HG02981 (cell line): ENCODE measurements around the gene CFAP100.

Source experiments
- ATAC-seq: cut with Tn5 transposase; IDR thresholded peaks from one replicate; pipeline ENCODE4 v1.9.1; 2021; ENCODE audit warnings: mild to moderate bottlenecking, moderate library complexity; ENCODE audit not compliant: unreplicated experiment

The CFAP100 gene

DNA sequence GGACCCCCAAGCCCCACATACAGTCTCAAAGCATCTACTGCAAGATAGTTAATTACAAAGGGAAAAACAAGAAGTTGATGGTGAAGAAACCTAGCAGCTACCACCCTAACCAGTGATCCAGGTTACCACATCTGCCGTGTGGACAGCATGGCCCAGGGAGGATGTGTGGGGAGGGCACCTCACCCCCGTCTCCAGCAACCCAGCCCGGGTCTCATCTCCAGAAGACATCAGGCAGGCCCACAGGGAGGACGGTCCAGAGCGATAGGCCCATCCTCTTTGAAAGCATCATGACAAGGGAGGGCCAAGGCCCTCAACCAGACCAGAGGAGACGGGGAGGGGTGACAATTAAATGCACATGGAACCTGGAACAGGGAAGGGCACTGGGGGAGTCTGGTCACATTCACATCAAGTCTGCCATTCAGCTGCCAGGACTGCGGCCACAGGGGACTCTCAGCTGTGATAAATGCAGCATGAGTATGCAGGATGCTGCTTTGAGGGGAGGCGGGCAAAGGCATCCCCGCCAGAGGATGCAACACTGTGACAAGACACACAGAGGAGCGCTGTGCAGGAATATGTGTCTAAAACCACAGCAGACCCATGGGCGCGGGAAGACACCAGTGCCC is 62.2 kb downstream of the CFAP100 start:
- ATAC-seq = no peak

DNA sequence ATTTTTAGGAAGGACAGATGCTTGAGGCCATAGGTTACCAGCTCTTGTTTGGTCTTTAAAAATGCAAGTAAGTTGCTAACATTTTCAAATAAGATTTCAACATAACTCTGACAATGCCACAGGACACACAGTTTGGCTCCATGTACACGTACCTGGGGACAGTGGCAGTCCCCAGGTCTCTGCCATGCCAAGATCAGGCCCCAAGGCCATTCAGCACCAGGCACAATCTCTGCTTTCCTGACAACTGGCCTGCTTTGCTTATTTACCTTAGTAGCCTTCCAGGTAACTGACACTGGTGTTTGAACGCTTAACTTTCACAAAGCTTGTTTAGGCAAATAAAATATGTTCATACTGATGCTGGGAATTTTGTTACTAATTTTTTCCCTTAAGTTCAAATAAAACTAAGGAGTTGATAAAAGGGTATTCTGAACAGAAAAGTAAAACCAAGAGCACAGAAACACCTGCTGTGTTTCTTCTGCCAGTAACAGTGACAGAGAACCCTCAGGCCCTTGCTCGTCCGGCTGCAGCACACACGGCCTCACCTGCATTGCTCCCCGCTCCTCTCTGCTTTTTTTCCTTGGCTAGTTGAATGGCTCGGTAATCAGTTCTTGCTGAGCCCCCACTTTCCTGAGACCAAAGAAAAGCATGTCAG is 64.5 kb downstream of the CFAP100 start:
- ATAC-seq = no peak

DNA sequence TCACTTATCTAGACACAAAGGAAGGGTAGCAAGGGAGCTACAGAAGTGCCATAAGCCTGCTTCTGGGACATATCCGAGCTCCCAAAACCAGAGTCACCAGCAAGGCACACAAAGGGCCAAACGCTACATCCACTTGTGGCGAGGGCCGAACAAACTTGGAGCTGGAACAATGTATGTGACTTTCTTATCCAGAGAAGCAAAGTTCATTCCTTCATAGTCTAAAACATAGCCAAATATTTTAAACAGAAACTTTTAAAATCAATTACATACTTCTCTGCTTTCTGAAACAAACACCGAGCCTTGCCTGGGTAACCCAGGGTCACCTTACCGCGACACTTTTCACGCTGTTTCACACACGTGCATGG is 65.0 kb downstream of the CFAP100 start:
- no peak for ATAC-seq

DNA sequence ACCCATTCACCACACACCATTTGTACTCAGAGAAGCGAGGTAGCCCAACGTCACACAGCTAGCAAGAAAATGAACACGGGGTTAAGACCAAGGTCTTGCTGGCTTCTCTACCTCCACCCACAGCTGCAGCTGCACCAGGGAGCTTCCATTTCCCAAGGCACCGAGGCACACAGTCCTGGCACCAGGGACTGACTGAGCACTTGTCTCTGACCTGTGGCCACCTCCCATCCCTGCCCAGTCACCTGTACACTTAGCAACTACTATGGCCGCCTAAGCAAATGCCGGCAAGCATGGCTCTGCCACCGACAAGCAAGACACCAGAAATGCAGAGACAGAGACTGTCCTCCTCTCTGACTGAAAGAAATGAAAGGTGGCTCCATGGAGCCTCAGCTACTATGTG is 65.7 kb downstream of the CFAP100 start:
- no peak for ATAC-seq

DNA sequence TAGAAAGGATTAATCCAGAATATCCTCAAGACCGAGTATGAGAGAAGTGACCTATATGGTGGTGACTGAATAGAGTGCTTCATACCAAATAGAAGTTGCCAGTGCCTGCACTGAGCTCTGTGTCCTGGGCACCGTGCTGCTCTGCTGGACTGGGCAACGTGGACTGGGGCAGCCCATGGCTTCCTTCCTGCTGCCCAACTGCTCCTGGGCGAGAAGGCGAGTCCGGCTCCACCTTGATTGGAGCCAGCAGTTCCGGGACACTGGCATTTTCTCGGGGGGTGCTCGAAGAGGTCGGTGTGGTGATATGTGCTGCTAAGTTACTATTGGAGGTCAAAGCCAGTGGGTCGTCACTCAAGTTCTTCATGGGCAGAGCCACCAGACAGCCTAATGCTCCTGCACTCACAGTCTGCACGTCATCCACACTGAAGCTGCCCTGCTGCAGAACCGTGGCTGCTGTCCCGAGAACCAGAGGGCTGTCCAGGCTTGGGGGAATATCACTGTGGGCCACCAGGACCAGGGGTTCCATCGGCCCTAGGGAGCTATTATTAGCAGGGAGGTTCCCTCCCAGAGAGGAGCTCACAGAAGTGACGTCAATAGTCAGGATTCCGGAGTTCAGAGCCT is 66.9 kb downstream of the CFAP100 start:
- no peak for ATAC-seq

DNA sequence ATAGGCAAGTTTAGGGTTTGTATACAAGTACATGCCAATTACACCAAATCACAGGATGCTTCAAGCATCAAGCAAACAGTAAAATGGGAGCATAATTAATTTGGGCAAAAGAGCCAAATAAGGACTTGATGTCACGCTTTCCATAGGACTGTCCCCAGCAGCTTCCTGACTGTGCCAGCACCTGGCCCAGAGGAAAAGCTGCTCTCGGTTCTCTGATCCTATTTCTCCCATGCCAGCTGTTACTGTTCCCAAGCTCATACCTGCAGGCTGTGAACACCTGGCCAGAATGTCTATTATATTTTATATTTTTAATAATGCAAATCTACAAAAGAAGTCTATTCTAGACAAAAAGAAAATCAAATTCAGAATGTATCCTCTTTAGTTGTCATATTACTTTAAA is 68.8 kb downstream of the CFAP100 start:
- ATAC-seq = no peak

DNA sequence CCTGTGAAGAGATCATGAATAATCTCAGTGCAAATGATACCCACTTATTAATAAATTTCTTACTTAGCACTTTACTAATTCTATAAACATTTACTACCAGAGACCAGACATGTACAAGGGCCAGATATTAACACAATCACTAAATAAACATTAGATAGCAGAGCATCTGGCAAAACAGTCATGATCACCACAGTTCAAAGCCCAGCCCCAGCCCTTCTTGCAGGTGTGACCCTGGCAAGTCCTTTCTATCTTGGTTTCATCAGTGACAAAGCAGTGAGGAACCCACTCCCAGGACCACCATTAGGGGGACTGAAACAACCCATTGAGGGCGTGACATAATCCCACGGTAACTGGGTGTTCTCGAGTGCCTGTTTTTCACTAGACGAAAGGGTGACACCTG is 69.4 kb downstream of the CFAP100 start:
- ATAC-seq = no peak

DNA sequence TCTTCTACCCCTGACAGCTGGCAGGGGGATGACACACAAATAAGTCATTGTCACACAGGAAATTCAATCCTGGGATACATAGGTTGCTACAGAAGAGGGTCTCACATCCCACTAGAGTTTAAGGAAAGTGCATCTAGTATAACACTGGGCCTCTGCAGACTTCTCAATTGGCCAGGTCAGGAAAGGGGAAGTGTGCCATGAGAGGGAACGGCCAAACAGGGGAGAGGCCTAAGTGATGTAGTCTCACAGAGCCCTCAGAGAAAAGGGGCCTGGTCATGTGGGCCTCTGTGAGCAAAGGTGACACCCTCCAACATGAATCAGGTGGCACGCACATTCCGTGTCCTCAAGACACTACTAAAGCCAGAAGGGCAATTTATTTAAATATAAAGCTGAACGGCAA is 69.8 kb downstream of the CFAP100 start:
- no peak for ATAC-seq

DNA sequence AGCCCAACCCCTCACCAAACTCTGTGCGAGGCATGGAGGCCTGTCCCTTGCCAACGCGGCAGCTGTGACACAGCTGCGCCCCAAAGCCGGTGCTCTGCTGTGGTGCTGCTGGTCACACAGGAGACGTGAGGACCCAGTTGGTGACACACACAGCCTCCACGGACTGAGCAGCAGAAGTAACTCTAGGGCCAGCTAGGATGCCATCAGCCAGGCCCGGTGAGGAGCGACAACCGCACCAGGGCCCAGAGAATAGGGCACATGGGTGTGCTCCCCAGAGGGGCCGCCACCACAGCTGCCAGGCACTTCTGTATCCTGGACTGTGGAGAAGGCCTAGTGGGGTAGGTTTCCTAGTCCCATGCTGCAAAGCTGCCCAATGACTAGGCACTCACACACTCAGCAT is 70.3 kb downstream of the CFAP100 start:
- no peak for ATAC-seq

DNA sequence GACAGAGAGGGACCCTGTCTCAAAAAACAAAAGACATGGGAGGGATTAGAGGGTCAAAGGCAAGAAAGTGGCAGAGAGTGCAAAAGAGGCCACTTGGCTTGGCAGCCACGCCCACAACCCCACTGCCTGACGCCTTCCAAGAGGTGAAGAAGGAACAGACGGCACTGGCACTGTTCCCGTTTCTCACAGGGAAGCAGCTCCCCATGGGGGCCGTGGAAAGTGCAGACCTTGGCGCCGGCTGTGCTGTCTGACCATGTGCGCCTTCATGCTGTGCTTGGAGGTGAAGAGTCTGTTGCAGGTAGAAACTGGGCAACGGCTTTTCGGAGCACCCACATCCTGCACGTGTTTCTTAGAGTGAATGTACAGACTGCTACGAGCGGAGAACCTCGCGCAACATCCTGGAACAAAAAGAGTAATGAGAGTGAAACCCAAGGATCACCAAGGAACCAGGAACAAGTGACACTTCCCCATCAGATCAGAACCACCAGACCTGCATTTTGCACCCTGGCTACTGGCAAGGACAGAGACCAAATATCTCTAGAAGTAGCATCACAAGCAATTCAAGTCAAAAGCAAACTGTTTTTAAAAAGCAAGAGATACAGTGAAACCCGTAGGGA is 71.3 kb downstream of the CFAP100 start:
- no peak for ATAC-seq

DNA sequence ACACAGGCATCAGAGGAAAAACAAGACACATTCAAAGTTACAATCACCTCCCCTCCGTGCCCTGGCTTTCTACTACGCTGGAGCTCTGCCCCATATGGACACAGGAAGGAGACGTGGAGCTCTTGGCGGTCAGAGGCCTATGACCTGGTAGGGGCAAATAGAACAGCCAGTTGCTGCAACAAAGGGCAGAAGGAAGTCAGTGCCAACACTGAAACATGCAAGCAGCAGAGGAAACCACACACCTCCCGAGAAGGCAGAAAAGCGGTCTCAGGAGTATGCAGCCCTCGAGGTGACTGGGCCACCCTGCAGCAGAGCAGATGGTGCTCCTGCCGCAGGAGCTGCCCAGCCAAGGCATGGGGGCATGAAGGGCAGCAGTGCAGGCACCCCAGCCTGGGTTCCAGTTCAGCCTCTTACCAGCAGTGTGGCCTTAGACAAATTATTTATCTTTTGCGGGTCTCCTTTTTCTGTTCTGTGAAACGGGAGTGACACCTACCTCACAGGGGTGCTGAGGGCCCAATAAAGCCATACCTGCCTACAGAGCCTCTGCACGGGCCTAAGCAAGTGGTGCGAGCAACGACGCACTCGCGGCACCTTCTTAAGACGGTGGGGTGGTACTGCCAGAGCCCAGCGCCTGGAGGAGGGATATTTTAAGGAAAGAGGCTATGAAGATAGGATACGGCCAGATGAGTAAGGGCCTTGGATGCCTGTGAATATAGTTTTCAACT is 72.3 kb downstream of the CFAP100 start:
- ATAC-seq = no peak

DNA sequence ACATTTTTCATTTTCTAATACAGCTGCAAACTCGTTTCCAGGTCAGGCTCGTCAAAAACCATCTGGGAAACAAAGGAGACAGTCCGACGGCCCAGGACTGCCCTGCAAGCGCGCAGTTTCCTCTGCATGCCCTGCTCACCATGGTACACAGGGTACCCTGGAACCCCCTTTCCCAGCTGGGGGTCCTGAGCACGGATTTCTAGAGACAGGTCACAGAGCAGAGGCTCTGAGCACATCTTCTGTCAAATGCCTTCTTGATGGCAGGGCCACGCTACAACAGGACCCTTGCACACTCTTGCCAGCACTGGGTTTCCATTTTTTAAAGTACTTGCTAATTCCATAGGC is 72.9 kb downstream of the CFAP100 start:
- ATAC-seq = no peak

DNA sequence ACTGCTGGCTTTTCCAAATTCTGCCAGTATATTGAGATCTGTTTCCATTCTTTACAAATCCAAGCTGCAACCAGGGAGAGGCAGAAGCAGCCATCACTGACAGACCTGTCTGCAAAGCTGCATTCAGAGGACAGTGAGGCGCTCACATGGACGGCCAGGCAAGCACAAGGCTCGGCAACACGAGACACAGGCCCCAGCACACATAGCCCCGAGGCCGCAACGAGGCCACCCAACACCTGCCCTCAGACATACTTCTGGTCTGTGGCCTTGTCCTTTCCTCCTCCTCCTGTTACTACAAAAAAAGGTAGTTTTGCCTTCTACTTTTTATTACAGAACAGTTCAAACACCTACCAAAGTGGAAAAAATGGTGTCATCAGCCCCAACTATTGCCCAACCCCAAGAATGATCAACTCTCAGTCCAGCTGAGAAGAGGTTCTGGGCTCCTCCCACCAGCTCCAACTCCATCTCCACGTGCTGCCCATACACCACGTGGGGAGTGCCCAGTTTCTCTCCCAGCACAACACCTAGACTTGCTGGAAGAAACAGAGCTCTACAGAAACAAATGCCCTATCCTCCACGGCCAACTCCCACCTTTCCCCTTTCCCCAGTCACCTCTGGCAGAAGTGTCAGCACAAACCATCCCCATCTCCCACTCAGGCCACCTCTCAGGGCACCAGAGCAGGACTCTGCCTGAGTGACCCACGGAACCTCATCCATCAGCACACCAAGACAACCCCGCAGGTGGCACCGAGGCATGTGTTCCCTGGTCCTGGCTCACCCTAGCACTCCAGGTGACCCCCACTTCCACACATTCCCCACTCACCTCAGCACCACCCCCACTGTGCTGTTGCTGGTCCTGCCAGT is 73.6 kb downstream of the CFAP100 start:
- no peak for ATAC-seq

DNA sequence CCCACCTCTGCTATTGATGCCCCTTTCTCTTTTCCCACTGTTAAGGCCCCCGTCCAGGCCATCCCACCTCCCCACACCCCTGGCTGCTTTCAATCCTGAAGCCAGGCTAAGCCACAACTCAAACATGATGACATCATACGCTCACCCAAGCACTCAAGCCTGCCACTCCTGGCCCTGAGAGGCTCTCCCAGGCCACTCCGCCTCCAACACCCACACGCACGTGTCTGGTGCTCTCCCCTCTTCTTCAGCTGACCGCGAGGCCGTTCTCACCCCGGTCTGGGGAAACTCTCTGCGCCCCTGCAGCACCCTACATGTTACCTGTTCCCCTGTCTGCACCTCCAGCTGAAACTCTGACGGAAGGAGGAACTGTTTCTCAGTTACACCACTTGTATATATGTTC is 74.8 kb downstream of the CFAP100 start:
- no peak for ATAC-seq

DNA sequence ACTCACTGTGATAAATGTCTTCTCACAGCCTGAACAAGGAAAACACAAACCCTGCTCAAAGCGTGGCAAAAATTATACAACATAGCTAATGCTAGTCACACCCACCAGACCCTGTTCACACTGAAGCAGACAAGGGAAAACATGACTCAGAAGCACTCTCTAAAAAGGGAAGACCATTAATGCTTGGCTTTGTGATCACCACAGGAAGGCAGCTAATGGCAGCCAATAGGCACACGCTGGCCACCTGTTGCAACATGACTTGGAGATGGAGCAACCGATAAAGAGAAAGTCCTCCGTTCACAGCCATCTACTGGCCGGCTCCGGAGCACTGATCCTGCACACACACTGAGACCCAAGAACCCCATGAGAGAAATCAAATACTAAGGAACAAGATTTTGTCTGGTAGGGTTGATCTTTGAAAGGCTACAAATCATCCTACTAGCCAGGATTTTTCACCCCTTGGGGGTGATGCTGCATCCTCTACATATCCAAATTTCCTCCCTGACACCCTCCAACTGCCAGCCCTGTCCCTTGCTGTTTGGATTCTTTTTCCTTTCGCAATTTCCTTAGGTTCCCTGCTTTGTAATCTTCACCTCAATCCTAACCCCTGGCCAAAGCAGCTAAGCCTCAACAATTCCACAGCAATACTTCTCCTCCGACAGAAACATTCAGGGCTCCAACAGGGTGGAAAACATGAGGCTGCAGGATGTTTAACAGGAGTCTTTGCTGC is 77.7 kb downstream of the CFAP100 start:
- ATAC-seq = no peak

DNA sequence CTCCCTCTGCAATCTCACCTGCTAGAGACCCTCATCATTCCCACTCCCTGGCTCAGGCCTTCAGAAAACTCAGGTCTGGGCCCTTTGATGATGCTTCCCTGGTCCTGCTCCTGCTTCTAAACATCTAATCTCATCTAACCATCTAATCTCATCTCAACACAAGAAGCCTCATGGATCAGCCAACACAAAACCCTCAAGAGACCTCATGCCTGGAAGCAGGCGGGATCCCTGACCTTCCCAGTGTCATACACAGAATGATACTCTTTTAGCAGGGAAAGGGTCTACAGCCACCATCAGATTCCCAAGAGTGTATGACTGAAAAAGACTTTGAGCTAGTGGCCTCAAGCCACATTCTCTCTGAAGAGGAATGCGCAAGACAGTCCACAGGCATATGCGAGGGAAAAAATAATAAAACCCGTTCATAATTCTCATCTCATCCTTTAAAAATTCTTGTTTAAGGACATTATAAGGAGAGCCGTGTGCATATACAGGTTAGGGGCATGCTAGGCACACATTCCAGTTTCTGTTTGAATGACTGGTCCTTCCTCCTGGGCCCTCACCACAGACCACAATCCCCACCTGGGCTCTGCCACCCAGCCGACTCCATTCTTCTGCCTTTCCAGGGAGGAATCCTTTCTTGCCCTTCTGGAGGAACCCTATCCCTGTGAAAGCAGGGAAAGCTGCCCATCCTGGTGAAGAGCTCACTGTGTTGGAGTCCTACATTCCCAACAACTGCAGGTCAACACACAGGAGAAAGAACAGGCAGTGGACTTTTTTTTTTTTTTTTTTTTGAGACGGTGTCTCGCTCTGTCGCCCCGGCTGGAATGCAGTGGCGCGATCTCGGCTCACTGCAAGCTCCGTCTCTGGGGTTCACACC is 78.8 kb downstream of the CFAP100 start:
- ATAC-seq = no peak

DNA sequence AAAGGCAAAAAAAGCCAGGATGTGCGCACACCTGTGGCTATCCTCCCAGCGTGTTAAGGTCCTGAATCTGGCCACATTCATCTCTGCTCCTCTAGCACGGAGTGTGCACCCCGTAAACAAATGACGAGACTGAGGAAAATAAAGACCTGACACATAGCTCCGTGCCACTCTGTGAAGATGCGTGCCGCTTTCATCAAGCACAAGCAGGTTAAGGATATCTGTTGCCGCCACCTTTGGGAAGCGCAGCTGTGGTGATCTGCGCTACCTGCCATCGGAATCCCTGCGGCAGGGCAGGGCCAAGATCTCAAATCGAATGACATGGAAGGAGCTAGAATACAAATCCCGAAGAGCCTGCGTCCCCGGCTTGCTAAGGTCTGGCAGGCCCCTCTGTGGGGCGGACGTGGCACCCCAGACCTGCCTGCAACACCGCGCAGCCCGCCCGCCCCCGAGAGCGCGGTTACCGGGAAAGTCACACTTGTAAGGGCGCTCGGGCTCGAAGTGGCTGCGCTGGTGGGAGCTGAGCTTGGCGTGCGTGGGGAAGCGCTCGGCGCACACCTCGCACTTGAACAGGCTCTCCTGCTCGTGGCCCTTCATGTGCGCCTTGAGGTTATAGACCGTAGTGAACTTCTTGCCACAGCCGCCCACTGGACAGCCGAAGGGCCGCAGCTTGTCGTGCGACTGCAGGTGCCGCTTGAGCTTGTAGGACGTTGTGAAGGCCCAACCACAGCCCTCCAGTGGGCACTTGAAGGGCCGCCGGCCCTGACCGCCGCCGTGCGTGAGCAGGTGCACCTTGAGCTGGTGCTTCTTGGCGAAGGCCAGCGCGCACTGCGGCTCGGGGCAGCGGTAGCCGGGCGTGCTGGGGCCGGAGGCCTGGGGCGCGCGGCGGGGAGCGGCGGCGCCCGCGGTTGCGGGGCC is 80.0 kb downstream of the CFAP100 start:
- peak; percentile 24 for ATAC-seq
